K562 (cell line): ENCODE measurements around the gene SHFL. TPM values are rescaled to one million over a fixed set of nuclear protein-coding genes. Genes with fewer than 3 reads are reported as not detected.

Source experiments
- MBD2 ChIP-seq: sonication (generic); IDR thresholded peaks from 2 replicates; pipeline ENCODE4 v1.6.1; 2016; ENCODE audit warnings: low read depth, borderline replicate concordance
- NEUROD1 ChIP-seq: fragments of 150-350 bp; IDR thresholded peaks from 2 replicates; pipeline ENCODE4 v1.6.1; 2014; ENCODE audit warnings: borderline replicate concordance, low read length, low read depth; ENCODE audit not compliant: partially characterized antibody
- PATZ1 ChIP-seq: fragments of 250-450 bp; sonication (Bioruptor Pico); IDR thresholded peaks from 2 replicates; pipeline ENCODE4 v1.5.0; 2020; ENCODE audit warnings: mild to moderate bottlenecking, borderline replicate concordance
- PRMT5 ChIP-seq: sonication (generic); formaldehyde crosslinking; IDR thresholded peaks from 2 replicates; pipeline ENCODE4 v1.5.0; 2020; ENCODE audit warnings: missing genetic modification reagents
- PYGO2 ChIP-seq: fragments of 450-650 bp; IDR thresholded peaks from 2 replicates; pipeline ENCODE4 v1.6.1; 2016; ENCODE audit warnings: mild to moderate bottlenecking, missing genetic modification characterization, moderate library complexity, missing compliant biosample characterization
- SNAPC5 ChIP-seq: fragments of 250-450 bp; sonication (Bioruptor Pico); IDR thresholded peaks from 2 replicates; pipeline ENCODE4 v1.8.0; 2021; ENCODE audit warnings: moderate library complexity, mild to moderate bottlenecking, inconsistent platforms
- TRIM28 ChIP-seq: fragments of 450-650 bp; IDR thresholded peaks from 2 replicates; pipeline ENCODE4 v1.6.1; 2017
- ZBTB8A ChIP-seq: fragments of 450-650 bp; IDR thresholded peaks from 2 replicates; pipeline ENCODE4 v1.6.1; 2018; ENCODE audit warnings: mild to moderate bottlenecking, moderate library complexity; ENCODE audit not compliant: partially characterized antibody
- ZNF175 ChIP-seq: fragments of 200-800 bp; sonication (Bioruptor generic); IDR thresholded peaks from 2 replicates; pipeline ENCODE4 v1.6.1; 2016; ENCODE audit warnings: low read depth, mild to moderate bottlenecking, missing genetic modification characterization, missing compliant biosample characterization
- polyA plus RNA-seq, 8 experiments: library from polyadenylated mRNA; depleted of rRNA in 4 of 8; stranded (reverse) in 5 of 8; unstranded in 3 of 8; fragments of >200 nt; fragmentation: Nextera tagmentation in 2 of 8; fragmentation: Illumina TruSeq in 1 of 8; extraction: Ambion mirVana in 2 of 8; extraction: Trizol in 1 of 8; gene quantifications; 2 replicates each; pipeline versions ENCODE4 v1.2.1 to v1.2.3, GENCODE V29; 2011 to 2014; ENCODE audit warnings: inconsistent platforms in 1 of 8, missing spikeins in 1 of 8
- total RNA-seq, 7 experiments: library from RNA; depleted of rRNA in 6 of 7; stranded (reverse); fragments of >200 nt in 6 of 7; fragmentation: Illumina TruSeq in 2 of 7; extraction: Trizol in 2 of 7; gene quantifications; 2 replicates each; pipeline versions ENCODE4 v1.2.1 to v1.2.3, GENCODE V29; 2011 to 2021; ENCODE audit warnings: low replicate concordance in 1 of 7
- TF ChIP-seq, protein P1 (sequence below): IDR thresholded peaks from 3 replicates; pipeline ENCODE4 v1.6.1; 2011; ENCODE audit warnings: borderline replicate concordance, mild to moderate bottlenecking, moderate library complexity; ENCODE audit not compliant: insufficient read length; ENCODE audit errors: extremely low read depth
- TF ChIP-seq, protein P2 (sequence below): fragments of 200-800 bp; sonication (Bioruptor generic); IDR thresholded peaks from 2 replicates; pipeline ENCODE4 v1.6.1; 2017; ENCODE audit warnings: missing genetic modification characterization, missing compliant biosample characterization

Gene SHFL
- total and polyA plus RNA-seq, 9 of the 15 experiments (the other 6 are each of a cell fraction or from before 2014, with no cell fraction given), result 1.5 to 25.7 (median 13.0) TPM

DNA sequence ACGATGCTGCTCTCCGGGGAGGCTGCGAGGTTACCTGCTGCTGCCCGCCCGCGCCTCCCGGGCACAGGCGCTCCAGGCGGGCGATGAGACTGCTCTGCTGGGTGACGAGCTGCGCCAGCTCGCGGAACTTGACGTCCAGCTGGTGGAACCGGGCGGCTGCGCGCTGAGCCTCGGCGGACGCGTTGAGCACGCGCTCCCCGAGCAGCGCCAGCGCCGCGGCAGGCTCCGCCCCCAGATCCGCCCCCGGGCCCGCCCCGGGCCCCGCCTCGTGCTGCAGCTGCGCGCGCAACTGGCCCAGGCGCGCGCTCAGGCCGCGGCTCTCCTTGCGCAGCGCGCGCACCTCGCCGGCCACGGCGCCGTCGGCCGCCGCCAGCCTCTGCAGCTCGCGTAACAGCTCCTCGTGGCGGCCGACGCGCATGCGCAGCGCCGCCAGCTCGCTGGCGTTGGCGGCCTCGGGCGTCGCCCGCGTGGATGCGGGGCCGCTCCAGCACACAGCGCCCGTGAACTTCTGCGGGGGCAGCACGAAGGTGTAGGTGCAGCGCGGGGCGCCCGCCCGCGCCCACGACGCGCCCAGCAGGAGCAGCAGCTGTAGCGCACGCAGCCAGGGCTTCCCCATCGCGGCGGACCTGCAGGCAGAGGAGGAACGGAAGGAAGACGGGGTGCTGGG lies 10.0 kb downstream of the SHFL start (continued):
- TF ChIP-seq, protein P1, sequence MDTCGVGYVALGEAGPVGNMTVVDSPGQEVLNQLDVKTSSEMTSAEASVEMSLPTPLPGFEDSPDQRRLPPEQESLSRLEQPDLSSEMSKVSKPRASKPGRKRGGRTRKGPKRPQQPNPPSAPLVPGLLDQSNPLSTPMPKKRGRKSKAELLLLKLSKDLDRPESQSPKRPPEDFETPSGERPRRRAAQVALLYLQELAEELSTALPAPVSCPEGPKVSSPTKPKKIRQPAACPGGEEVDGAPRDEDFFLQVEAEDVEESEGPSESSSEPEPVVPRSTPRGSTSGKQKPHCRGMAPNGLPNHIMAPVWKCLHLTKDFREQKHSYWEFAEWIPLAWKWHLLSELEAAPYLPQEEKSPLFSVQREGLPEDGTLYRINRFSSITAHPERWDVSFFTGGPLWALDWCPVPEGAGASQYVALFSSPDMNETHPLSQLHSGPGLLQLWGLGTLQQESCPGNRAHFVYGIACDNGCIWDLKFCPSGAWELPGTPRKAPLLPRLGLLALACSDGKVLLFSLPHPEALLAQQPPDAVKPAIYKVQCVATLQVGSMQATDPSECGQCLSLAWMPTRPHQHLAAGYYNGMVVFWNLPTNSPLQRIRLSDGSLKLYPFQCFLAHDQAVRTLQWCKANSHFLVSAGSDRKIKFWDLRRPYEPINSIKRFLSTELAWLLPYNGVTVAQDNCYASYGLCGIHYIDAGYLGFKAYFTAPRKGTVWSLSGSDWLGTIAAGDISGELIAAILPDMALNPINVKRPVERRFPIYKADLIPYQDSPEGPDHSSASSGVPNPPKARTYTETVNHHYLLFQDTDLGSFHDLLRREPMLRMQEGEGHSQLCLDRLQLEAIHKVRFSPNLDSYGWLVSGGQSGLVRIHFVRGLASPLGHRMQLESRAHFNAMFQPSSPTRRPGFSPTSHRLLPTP, result no peak
- no peak for TF ChIP-seq PYGO2 (tag)
- TF ChIP-seq ZNF175, result no peak; the same call in none of the 2 replicates
- TF ChIP-seq ZBTB8A, result no peak
- TF ChIP-seq, protein P2, sequence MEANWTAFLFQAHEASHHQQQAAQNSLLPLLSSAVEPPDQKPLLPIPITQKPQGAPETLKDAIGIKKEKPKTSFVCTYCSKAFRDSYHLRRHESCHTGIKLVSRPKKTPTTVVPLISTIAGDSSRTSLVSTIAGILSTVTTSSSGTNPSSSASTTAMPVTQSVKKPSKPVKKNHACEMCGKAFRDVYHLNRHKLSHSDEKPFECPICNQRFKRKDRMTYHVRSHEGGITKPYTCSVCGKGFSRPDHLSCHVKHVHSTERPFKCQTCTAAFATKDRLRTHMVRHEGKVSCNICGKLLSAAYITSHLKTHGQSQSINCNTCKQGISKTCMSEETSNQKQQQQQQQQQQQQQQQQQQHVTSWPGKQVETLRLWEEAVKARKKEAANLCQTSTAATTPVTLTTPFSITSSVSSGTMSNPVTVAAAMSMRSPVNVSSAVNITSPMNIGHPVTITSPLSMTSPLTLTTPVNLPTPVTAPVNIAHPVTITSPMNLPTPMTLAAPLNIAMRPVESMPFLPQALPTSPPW (CRISPR knock-in tag), result peak; percentile 41; the same call in 1 of the 2 replicates
- TF ChIP-seq PRMT5 (CRISPR knock-in tag), result no peak
- no peak for TF ChIP-seq SNAPC5
- no peak for TF ChIP-seq PATZ1
- TF ChIP-seq MBD2, result no peak
- no peak for TF ChIP-seq TRIM28
- TF ChIP-seq NEUROD1, result peak; percentile 12
